Colon (tissue), 2 donors: ENCODE data around the gene RUNDC3A.

ENCODE experiments used
- FAIRE-seq: peaks from 2 replicates; lab custom pipeline; 2012; peaks lifted over from hg19 to GRCh38; lab: Jason Lieb, UNC
- donor health status: control.
- donor health status: control.

RUNDC3A gene

GRCh38 chr17:44308320-44308818 is at the start of gene RUNDC3A:
TSS of gene RUNDC3A (plus strand) at chr17:44308601. CDS start at chr17:44308833, 232 bp downstream.
- FAIRE-seq: no peak

DNA sequence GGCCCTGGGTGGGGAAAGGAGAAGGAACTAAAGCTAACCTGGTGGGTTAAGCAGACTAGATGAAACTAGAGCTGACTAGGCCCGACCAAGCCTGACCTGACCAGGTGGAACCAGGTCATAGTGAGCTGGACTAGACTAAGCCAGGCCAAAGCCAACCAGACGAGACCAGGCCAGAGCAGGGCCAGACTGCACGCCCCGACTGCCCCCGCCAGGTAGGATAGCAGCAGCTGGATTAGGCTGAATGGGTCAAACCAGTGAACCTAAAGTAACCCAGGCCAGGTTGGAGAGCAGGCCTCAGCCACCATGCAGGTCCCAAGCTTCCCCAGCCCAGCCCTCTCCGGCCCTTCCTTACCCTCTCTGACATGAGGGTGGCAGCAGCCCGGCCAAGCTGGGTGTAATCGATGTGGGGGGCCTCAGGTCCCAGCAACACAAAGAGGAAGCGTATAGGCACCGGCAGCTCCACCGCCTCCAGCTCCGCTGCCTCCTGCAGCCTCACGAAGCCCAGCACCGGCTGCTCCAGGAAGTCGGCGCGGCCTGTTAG is 49.5 kb upstream of the RUNDC3A start:
- no peak for FAIRE-seq

- FAIRE-seq: no peak
These were observed 48.1 kb upstream of the RUNDC3A start for GRCh38 chr17:44260296-44260695.

GRCh38 chr17:44262654-44263225 is 45.7 kb upstream of the RUNDC3A start:
- no peak for FAIRE-seq

DNA sequence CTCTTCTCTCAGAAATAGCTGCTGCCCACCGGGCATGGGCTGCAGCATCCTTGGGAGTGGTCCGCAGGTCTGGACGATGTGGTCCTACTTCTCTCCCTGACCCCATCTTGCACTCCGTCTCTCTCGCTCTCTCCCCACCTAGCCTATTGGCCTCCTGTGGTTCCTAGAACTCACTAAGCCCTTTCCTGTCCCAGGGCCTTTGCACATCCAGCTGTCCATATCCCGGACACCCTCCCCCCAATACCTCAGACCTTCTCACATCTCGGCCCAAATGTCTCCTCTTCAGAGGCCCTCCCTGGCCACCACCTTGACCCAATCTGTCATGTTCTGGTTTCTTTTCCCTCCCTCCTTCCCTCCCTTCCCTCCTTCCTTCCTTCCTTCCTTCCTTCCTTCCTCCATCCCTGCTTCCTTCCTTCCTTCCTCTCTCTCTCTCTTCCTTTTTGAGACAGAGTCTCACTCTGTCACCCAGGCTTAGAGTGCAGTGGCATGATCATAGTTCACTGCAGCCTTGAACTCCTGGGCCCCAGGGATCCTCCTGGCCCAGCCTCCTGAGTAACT is 45.0 kb upstream of the RUNDC3A start:
- FAIRE-seq: no peak

DNA sequence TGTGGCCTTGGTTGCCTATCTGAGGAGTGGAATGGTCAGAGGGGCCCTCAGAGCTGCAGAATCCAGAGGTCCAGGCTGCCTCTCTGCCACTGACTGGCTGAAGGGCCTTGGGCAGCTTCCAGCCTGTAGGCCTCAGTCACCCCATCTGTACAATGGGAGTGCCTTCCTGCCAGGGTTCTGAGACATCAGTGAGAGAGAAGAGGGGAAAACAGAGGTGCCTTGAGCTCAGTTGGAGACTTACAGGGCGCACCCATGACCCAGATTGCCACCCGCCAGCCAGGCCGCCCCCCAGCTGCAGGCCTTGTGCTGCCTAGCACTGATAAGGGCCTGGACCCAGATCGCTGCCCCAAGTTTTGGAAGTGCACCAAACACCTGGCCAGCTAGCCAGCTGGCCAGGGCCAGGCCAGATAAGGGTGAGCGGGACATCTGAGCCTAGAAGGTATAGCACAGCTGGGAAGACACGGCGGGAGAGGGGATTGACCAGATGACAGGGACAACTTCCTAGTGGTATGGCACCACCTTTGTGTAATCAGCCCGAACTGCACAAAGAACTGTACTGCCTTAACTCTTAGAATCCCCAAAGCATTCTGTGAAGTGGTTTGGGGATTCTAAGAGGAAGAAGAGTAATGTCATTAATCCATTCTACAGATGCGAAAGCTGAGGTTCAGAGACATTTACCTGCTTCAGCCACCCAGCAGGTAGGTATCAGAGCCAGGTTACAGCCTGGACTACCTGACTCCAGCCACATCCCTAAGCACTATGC is 41.8 kb upstream of the RUNDC3A start:
- FAIRE-seq: no peak

DNA sequence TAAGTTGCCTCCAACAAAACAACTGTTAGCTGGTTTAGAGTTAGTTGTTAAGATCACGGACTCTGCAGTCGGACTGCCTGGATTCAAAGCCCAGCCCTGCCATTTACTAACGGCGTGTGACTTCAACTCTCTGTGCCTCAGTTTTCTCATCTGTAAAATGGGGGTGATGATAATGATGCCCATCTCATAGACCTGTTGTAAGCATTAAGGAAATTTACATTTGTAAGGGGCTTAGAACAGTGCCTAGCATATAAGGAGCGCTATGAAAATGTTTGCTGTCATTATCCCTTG is 41.3 kb upstream of the RUNDC3A start:
- FAIRE-seq: no peak

DNA sequence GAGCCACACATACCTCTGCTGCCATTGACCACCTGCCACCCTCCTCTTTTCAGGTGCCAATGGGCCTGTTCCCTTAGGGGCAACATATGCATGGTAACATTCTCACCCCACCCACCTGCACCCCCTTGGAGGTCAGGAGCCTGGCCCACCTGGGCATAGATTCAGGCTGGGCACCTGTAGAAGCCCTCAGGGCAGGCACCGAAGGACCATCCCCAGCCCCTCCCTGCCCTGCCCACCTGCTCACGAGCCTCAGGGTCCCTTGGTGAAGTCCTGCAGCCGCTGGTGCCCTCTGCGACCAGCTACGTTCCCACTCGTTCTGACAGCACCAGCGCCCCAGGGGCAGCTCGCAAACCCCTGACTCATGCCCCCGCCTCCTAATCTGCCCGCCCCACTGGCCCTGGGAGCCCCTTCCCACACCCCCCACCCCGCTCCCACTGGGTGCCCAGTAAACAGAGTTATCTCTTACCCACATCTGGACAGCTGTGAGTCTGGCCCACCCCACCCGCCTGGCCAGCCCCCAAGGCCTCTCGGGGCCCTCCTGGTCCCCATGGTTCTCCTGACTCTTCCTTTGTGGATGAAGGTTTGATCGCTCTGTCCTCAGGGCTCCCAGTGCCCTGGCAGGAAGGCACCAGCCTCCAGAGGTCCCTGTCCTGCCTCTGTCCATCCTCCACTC is 40.4 kb upstream of the RUNDC3A start, which contains the start of gene SLC4A1:
TSS of gene SLC4A1 (minus strand) at position 318 of the 673 bp plus-strand sequence. CDS start 5,269 bp downstream, outside the sequence.
- FAIRE-seq: no peak

- FAIRE-seq: no peak
These were observed 39.5 kb upstream of the RUNDC3A start for GRCh38 chr17:44268709-44269534.

DNA sequence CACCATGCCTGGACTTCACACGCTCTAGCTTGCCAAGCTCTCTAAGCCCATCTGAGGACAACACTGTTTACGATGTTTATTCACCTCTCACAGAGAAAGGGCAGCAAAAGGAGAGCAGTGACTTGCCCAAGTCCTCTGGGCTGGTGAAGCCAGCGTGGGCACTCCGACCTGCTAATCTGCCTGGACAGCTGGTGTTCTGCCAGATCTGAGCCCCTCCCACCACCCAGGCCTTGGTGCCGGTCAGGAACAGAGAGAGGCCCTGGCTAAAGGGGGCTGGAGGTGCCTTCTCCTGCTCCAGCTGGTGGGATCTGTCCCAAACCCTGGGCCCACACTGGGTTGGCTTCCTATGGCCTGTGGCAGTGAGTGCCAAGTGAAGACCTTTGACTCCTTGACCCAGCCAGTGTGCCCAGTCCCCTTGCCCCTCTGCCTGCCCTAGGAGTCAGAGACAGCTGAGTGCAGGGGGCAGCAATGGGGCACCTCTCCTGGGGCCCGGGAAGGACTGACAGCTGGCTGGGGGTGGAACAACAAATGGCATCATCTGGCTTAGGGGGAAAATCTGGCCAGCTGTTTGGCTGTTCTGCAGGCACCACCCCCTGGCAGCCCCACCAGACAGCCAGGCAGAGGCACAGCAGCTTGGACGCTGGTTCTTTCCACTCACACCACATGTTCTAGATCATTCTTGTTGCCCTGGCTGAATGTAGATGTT is 38.7 kb upstream of the RUNDC3A start:
- FAIRE-seq: no peak

GRCh38 chr17:44272321-44272951 is 36.0 kb upstream of the RUNDC3A start:
- FAIRE-seq: no peak

DNA sequence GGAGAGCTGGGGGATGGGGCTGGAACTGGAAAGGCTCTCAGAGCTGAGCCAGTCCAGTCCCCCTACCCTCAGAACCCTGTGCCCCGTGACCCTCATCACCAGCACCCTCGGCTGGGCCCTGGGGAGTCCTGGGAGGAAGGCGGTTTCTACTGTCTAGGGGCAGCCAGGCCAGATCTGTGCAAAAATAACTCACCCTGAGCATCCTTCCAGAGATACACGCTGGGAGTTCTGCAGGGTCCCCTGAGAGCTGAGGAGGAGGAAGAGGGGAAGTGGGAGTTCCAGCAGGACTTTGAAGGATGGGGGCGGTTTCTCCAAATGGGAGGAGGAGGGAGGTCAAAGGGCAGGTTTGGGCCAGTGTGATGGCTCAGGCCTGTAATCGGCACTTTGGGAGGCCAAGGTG is 35.4 kb upstream of the RUNDC3A start:
- no peak for FAIRE-seq

GRCh38 chr17:44273607-44274006 is 34.8 kb upstream of the RUNDC3A start:
- FAIRE-seq: no peak

- FAIRE-seq: no peak
These were observed 30.4 kb upstream of the RUNDC3A start for GRCh38 chr17:44277976-44278375.

- FAIRE-seq: no peak
These were observed 29.1 kb upstream of the RUNDC3A start for GRCh38 chr17:44279346-44279665.

GRCh38 chr17:44279666-44280391 is 28.6 kb upstream of the RUNDC3A start:
- no peak for FAIRE-seq

GRCh38 chr17:44280392-44280937 is 27.9 kb upstream of the RUNDC3A start:
- no peak for FAIRE-seq

DNA sequence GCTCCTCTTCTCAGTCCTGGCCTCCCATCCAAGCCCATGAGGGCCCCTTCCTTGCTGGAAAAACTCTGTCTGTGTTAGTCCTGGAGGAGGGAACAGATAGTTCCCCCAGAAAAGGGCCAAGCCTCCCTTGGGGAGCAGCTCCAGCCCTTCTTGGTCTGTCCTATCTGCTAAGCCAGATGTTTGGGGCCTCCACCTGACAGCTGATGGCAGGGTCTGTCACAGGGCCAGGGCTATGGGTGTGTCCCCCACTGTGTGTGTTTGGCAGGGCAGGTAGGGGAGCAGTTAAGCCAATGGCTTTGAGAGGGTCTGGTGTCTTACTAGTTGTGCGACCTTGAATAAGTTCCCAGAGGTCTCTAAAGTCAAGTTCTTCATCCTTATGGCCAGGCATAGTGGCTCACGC is 26.8 kb upstream of the RUNDC3A start:
- no peak for FAIRE-seq

DNA sequence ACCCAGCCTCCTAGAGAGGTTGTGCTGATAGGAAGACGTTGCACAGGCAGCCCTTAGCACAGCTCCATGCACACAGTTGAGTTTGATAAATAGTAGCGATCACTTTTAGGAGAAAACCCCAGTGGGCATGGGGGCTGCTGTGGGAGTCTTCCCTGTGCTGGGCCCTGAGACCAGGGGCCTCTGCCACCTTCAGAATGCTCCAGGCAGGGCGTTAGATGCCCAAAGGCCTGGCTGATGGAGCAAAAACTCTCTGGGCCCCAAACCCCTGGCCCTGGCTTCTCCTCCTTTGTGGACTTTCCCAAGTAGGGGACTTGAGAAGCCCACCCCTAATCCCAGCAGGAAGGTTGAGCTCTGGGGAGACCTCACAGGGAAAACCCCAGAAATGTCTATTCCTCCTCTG is 26.1 kb upstream of the RUNDC3A start:
- FAIRE-seq: no peak
